ENCODE data around the gene JMJD4. TPM values are rescaled to one million over a fixed set of nuclear protein-coding genes. Genes with fewer than 3 reads are reported as not detected.
"Not testable (repeated sequence)": the region's sequence is repeated elsewhere in the genome, so short reads cannot be mapped to it uniquely, and the experiment has no call there.

JMJD4 gene
- total RNA-seq, 1 donor from 2014 or later, result 18.2 TPM

GRCh38 chr1:227725046-227725445 lies 10.1 kb downstream of the JMJD4 start:
- Mint-ChIP-seq H3K4me3 (ENCODE audit: unreplicated experiment) (no peak overlapping the region), H3K27ac (ENCODE audit: unreplicated experiment) (no peak overlapping the region), H3K9me3 (ENCODE audit: unreplicated experiment) (peaks cover 27% of the 10 kb centered on the region), H3K4me1 (ENCODE audit: unreplicated experiment) (peaks cover 13% of the 10 kb centered on the region), H3K27me3 (ENCODE audit: unreplicated experiment) (peaks cover 8% of the 10 kb centered on the region), H3K36me3 (ENCODE audit: unreplicated experiment) (no peaks in the 10 kb centered on the region)
- TF ChIP-seq CTCF (IDR thresholded peaks at IDR 0.05), result no peak
- no peak for DNase-seq (ENCODE audit: extremely low spot score, unreplicated experiment)

GRCh38 chr1:227723474-227723873 lies 11.6 kb downstream of the JMJD4 start:
- Mint-ChIP-seq H3K4me1 (ENCODE audit: unreplicated experiment) (peaks cover 4% of the 10 kb centered on the region), H3K36me3 (ENCODE audit: unreplicated experiment) (no peaks in the 10 kb centered on the region), H3K27ac (ENCODE audit: unreplicated experiment) (no peak overlapping the region), H3K27me3 (ENCODE audit: unreplicated experiment) (peaks cover 8% of the 10 kb centered on the region), H3K4me3 (ENCODE audit: unreplicated experiment) (no peak overlapping the region), H3K9me3 (ENCODE audit: unreplicated experiment) (peaks cover 32% of the 10 kb centered on the region)
- no peak for DNase-seq (ENCODE audit: extremely low spot score, unreplicated experiment)
- no peak for TF ChIP-seq CTCF (IDR thresholded peaks at IDR 0.05)

GRCh38 chr1:227718932-227719331 lies 16.2 kb downstream of the JMJD4 start:
- Mint-ChIP-seq H3K4me3 (ENCODE audit: unreplicated experiment) (no peak overlapping the region), H3K27me3 (ENCODE audit: unreplicated experiment) (peaks cover 10% of the 10 kb centered on the region), H3K9me3 (ENCODE audit: unreplicated experiment) (peaks cover 63% of the 10 kb centered on the region), H3K4me1 (ENCODE audit: unreplicated experiment) (no peaks in the 10 kb centered on the region), H3K27ac (ENCODE audit: unreplicated experiment) (no peak overlapping the region), H3K36me3 (ENCODE audit: unreplicated experiment) (no peaks in the 10 kb centered on the region)
- no peak for TF ChIP-seq CTCF (IDR thresholded peaks at IDR 0.05)
- no peak for DNase-seq (ENCODE audit: extremely low spot score, unreplicated experiment)

GRCh38 chr1:227712648-227713047 lies 22.5 kb downstream of the JMJD4 start:
- Mint-ChIP-seq H3K4me3 (ENCODE audit: unreplicated experiment) (no peak overlapping the region), H3K36me3 (ENCODE audit: unreplicated experiment) (no peaks in the 10 kb centered on the region), H3K27me3 (ENCODE audit: unreplicated experiment) (peaks cover 14% of the 10 kb centered on the region), H3K27ac (ENCODE audit: unreplicated experiment) (no peak overlapping the region), H3K4me1 (ENCODE audit: unreplicated experiment) (no peaks in the 10 kb centered on the region), H3K9me3 (ENCODE audit: unreplicated experiment) (peaks cover 36% of the 10 kb centered on the region)
- no peak for TF ChIP-seq CTCF (IDR thresholded peaks at IDR 0.05)
- no peak for DNase-seq (ENCODE audit: extremely low spot score, unreplicated experiment)

GRCh38 chr1:227710474-227710873 lies 24.6 kb downstream of the JMJD4 start:
- H3K27me3 Mint-ChIP-seq (ENCODE audit: unreplicated experiment); H3K4me1 Mint-ChIP-seq (ENCODE audit: unreplicated experiment); H3K4me3 Mint-ChIP-seq (ENCODE audit: unreplicated experiment); H3K27ac Mint-ChIP-seq (ENCODE audit: unreplicated experiment); DNase-seq (ENCODE audit: extremely low spot score, unreplicated experiment); H3K36me3 Mint-ChIP-seq (ENCODE audit: unreplicated experiment): not testable (repeated sequence)
- H3K9me3 Mint-ChIP-seq (ENCODE audit: unreplicated experiment), result peaks cover 20% of the 10 kb centered on the region

GRCh38 chr1:227709451-227709850 lies 25.7 kb downstream of the JMJD4 start:
- Mint-ChIP-seq H3K27ac (ENCODE audit: unreplicated experiment) (no peak overlapping the region), H3K4me1 (ENCODE audit: unreplicated experiment) (no peaks in the 10 kb centered on the region), H3K9me3 (ENCODE audit: unreplicated experiment) (peaks cover 14% of the 10 kb centered on the region), H3K4me3 (ENCODE audit: unreplicated experiment) (no peak overlapping the region), H3K27me3 (ENCODE audit: unreplicated experiment) (peaks cover 4% of the 10 kb centered on the region), H3K36me3 (ENCODE audit: unreplicated experiment) (no peaks in the 10 kb centered on the region)
- no peak for DNase-seq (ENCODE audit: extremely low spot score, unreplicated experiment)
- TF ChIP-seq CTCF (IDR thresholded peaks at IDR 0.05), result no peak

Data from osteocyte (in vitro differentiated cells).